ENCODE measurements around the gene TPSAB1.

Gene TPSAB1

DNA sequence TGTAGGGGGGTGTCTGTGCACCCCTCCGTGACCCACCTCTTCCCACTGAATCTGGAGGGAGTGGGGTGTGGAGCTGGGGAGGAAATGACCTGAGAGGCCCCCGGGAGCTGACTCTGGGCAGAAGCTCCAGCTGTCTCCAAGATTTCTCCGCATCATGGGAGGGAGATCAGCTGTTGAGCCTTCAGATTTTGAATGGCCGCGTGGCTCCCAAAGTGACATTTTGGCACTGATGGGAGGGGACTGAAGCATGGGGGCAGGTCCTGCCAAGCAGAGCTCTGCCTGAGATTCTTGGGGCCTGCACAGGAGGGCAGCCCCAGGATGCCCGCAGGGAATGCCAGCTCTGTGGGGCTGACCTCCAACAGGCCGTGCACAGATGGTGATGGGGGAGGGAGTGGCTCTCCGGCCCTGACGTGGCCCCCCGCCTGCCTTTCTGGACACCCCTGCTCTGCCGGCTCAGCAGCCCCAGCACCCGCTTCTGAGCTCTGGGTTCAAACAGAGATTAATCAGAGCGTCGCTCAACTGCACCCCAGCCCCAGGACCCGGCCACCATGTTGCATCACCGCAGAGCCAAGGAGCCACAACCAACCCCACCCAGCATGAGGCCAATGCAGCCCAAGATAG lies 43.6 kb downstream of the TPSAB1 start:
- in situ Hi-C loops (cut with MboI; ENCODE audit: low sequenced_read_pairs, unreplicated experiment): no loop called here
- TF ChIP-seq, protein P1, sequence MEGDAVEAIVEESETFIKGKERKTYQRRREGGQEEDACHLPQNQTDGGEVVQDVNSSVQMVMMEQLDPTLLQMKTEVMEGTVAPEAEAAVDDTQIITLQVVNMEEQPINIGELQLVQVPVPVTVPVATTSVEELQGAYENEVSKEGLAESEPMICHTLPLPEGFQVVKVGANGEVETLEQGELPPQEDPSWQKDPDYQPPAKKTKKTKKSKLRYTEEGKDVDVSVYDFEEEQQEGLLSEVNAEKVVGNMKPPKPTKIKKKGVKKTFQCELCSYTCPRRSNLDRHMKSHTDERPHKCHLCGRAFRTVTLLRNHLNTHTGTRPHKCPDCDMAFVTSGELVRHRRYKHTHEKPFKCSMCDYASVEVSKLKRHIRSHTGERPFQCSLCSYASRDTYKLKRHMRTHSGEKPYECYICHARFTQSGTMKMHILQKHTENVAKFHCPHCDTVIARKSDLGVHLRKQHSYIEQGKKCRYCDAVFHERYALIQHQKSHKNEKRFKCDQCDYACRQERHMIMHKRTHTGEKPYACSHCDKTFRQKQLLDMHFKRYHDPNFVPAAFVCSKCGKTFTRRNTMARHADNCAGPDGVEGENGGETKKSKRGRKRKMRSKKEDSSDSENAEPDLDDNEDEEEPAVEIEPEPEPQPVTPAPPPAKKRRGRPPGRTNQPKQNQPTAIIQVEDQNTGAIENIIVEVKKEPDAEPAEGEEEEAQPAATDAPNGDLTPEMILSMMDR (IDR thresholded peaks at IDR 0.05; ENCODE audit: borderline replicate concordance, control extremely low read depth, extremely low read depth, insufficient read depth, missing control alignments): no peak
- no peak for DNase-seq (ENCODE audit: low spot score)

DNA sequence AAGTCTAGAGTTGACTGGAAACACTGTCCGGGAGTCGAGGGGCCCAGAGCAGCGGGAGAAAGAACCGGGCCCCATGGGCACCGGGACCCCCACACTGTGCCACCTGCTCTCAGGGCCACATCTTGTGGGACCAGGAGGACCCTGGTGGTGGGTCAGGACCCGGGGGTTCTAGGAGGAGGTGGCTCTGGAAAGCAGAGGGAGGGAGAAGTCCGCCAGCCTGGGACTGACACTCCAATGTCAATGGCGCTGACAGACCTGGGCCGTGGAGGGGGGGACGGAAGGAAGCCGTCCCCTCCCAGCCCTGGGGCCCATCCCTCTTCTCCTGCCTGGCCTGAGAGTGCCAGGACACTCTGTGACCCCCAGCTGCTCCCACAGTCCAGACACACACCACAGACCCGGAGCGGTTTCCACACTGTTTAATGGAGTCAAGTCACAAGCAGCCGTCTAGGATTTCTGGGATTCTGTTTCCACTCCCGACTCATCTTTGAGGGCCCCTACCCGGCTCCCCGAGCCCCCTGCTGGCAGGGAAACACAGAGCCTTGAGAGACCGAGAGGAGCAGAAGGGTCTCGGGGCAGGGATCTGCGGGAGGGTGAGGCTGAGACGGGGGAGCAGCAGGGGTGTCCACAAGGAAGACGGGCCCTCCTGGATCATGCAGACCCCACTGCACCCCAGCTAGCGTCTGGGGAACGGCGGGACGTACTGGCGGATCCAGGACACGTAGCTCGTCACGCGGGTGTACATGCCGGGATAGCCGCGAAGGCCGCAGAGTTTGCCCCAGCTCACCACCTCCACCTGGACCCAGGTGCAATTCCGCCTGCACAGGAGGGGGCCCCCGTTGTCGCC lies 45.4 kb downstream of the TPSAB1 start:
- in situ Hi-C loops (cut with MboI; ENCODE audit: low sequenced_read_pairs, unreplicated experiment): no loop called here
- TF ChIP-seq, protein P1 (IDR thresholded peaks at IDR 0.05; ENCODE audit: borderline replicate concordance, control extremely low read depth, extremely low read depth, insufficient read depth, missing control alignments): no peak
- no peak for DNase-seq (ENCODE audit: low spot score)

DNA sequence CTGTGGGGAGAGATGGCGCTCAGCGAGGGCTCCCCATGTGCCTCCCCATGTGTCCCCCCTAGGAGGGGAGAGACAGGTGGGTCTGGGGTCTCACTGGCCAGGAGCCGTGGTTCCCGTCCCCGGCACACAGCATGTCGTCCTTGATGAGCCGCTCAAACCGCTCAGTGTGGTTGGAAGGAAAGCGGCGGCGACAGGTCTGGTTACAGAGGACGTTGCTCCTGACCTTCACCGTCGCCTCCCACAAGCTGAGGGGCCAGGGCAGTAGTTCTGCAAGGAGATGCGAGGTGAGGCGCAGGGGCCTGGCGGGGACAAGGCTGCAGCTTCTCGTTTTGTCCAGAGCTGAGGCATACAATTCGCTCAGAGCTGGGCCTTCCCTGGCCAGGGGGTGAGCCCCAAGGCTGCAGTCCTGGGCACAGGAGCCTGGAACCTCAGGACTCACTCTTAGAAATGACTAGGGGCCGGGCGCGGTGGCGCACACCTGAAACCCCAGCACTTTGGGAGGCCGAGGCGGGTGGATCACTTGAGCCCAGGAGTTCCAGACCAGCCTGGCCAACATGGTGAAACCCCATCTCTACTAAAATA lies 46.1 kb downstream of the TPSAB1 start:
- no peak for DNase-seq (ENCODE audit: low spot score)
- TF ChIP-seq, protein P1 (IDR thresholded peaks at IDR 0.05; ENCODE audit: borderline replicate concordance, control extremely low read depth, extremely low read depth, insufficient read depth, missing control alignments): no peak
- in situ Hi-C loops (cut with MboI; ENCODE audit: low sequenced_read_pairs, unreplicated experiment): no loop called here

DNA sequence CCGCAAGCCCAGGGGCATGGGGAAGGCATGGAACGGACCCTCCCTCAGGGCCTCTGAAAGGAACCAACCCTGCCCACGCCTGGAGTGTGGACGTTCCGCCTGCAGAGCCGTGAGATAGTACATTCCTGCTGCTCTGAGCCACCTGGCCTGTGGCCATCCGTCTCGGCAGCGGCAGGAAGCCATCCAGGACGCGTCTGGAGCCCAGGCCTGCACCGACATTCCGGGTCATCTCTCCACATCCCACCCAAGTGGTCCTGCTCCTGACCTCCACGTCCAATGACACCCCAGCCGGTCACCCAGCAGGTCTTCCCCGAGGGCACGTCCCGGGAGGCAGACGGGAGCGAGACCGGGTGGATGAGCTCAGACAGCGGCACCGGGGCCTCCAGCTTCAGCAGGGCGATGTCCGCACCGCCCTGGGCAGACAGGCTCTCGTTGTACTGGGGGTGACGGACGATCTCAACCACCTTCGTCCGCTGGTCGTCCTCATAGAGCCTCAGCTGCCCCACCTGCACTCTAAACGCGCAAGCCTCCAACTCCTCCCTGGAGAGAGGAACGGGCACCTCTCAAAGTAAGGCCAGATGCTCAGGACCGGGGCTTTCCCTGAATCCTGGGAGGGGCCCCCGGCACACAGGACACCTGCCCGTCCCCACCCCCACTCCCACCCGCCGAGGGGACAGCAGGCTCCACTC lies 47.6 kb downstream of the TPSAB1 start:
- TF ChIP-seq, protein P1 (IDR thresholded peaks at IDR 0.05; ENCODE audit: borderline replicate concordance, control extremely low read depth, extremely low read depth, insufficient read depth, missing control alignments): no peak
- DNase-seq (ENCODE audit: low spot score): no peak
- in situ Hi-C loops (cut with MboI; ENCODE audit: low sequenced_read_pairs, unreplicated experiment): no loop called here

DNA sequence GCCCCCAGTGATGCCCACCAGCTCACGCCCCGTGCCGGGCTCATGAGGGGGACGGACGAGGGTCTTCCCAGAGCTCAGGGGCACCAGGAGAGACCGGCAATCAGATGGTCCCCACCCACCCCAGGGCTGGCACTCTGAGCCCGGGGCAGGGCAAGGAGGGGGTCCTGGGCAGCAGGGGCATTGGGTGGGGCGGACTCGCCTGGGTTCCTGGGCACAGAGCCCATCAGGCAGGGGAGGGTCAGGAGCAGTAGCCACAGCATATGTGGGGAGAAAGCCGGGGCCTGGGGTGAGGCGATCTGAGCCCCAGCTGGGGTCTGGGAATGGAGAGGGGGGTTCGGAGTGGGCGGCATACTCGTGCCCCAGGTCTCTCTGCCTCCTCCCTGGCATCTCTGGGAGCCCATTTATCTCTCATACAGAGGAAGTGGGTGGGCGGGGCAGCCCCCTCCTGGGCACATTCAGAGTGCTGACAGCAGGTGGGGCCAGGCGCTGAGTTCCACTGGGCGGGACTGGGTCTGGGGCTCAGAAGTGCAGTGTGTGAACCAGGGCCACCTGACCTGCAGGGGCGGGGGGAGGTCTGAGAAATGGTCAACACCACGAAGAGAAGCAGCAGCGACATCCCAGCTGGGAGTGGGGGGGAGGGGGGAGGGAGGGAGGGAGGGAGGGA lies 48.4 kb downstream of the TPSAB1 start:
- TF ChIP-seq, protein P1 (IDR thresholded peaks at IDR 0.05; ENCODE audit: borderline replicate concordance, control extremely low read depth, extremely low read depth, insufficient read depth, missing control alignments): no peak
- no peak for DNase-seq (ENCODE audit: low spot score)
- in situ Hi-C loops (cut with MboI; ENCODE audit: low sequenced_read_pairs, unreplicated experiment): no loop called here

DNA sequence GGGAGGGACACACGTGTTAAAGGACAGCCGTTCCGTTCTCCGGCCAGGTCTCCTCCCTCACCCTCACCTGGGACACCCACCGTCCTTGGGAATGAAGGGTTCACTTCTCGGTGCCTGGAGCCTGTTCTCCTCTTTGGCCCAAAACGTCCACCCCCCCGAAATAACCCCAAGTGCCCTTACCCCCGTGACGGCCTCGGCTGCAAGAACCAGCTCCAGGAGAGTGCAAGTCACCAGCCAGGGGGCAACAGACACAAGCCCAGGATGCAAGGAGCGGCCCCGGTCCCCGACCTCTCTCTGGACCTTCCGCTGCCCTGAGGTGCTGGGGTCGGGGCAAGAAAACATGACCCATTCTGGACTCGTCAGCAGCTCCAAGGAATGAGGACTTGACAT lies 49.0 kb downstream of the TPSAB1 start:
- in situ Hi-C loops (cut with MboI; ENCODE audit: low sequenced_read_pairs, unreplicated experiment): no loop called here
- no peak for DNase-seq (ENCODE audit: low spot score)

More for the DNA sequence above, 49.0 kb downstream of the TPSAB1 start:
- TF ChIP-seq, protein P1 (IDR thresholded peaks at IDR 0.05; ENCODE audit: borderline replicate concordance, control extremely low read depth, extremely low read depth, insufficient read depth, missing control alignments): no peak

Data from GM13976 (cell line).